ENCODE results near the gene COBL.
"Not testable (repeated sequence)": the region's sequence is repeated elsewhere in the genome, so short reads cannot be mapped to it uniquely, and the experiment has no call there.

The COBL gene

DNA sequence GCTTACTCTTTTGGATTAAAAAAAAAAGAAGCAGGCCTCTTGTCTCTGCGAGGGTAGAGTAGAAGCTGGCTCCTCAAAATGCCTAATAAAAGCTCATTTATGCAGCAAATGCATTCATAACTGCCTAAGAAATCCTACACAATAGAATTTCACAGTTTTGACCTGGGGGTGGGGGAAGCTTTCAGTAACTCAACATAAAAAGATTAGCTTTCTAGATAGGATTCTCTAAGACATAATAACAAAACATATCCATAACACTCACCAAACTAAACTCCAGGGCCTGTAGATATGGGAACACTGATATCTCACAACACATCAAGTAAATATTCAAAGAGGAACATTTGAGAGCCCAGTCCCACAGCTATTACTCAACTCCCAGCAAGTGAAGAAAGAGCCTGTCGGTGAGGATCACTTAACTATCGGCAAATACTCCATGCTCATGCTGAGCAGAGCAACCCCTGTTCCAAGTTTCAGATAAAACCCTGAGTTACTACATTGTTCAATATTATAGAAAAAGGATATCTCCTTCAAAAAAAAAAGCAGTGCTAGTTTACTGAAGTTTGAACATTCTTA, 88.1 kb downstream of the COBL start:
- DNase-seq: no peak

DNA sequence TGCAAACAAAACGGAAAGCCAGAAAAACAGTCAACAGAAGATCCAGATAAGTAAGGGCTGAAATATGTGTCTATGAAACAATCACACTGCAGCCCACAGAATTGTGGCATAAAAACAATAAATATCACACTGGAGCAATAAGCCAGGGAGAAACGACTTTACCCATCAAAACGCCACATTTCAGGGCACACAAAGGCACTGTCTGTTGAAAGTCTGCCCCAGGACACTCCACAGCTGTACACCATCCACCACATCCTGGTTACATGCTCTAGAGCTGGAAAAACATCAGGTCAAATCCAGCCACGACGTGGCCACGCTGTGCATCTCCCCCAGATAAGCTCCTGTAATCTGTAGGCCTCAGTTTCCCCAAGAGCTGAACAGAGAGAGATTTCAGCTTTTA, 88.7 kb downstream of the COBL start:
- DNase-seq: no peak

DNA sequence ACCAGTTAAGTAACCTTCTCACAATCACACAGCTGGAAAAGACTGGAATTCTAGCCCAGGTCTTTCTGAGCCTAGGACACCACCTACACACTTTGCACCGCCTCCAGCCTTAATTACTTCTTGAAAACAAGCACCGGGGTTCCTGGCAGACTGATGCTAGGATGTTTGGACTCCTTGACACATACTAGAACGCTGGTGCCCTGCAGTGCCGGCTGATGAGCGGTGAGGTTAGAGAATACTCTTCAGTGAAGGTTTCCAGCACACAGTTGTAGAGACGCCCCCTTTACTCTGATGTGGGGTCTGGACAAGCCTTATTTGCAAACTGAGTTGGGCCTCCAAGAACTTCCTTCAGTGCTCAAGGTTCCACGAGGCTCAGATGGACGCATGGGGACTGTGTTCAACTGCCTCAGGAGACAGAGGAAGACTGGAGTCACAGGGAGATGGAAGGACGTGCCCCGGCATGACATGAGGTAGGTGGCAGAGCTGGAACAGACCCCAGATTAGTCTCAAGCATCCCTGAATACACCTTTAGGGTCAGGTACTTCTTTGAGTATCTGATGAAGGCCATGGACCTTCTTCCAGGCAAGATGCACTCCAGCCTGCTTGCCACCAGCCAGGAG, 89.6 kb downstream of the COBL start:
- no peak for DNase-seq

DNA sequence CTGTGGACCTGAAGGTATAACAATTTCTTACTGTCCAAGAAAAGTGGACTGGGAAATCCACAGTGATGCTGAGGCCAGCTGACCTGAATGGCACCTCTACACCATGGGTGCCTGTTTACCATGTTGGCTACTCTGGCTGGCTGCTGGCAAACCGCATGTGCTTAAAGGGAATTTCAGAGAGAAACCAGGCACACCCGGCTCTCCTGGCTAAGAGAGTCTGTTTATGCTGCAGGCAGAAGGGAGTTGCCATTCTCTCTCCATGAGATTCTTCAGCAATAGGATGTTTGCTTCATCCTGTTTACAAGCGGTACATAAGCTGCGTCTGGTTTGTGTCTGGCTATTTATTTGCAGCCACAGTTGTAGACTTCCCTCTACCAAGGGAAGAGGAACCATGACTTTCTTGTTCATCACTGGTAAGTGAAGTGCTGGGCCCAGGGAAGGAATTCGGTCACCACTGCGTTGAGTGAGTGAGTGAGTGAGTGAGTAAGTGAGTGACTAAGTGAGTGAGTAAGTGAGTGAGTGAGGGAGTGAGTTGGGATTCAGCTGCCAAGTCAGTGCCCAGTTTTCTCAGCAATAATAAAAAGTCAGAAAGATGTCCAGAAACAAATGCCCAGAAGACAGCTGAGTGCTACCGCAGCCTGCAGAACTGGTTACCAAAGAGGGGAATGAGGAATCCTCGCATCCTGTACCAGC, 90.4 kb downstream of the COBL start:
- no peak for DNase-seq

DNA sequence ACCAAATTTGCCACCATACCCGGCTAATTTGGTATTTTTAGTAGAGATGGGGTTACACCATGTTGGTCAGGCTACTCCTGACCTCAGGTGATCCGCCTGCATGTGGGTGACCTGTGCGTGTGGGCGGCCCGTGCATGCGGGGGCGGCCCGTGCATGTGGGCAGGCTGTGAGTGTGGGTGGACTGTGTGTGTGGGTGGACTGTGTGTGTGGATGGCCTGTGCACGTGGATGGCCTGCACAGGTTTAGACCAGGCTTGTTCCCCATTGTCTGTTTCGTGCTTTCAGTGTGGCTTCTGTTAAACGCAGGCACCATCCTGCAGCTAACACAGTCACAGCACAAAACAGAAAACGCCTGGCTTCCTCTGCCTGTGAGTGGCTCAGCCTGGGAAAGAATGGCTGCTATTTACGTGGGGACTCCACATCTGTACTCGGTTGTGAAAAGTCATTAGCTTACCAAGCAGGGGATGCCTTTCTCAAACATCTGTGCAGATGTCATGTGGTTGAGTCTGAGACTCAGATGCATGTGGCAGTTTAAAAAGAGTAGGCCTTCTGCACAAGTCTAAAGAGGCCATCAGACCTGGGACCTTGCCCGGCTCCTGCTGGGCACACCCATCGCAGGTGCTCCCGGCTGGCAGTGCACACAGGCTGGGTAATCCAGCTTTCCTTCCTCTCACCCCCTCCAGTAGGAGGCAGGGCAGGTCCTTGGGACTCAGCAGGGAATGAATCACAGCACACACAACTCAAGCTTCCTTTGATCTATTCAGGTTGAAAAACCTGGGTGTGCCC, 91.6 kb downstream of the COBL start:
- no peak for DNase-seq

DNA sequence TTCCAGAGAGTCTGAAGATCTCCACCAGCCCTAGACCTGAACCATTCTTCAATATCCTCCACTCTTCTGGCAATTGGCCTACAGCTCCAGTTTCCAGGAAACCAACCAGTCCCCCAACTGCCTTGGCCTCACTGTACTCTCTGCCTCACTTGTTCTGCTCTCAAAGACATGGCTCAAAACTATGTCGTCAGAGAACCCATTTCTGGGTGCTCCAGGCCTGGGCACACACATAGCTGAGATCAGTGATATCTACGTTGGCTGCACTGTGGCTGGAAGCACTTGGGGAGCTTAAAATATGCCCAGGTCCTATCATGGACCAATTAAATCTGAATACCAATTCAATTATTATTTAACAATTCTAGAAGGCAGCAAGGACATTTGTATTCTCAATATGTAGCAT, 93.1 kb downstream of the COBL start:
- no peak for DNase-seq

DNA sequence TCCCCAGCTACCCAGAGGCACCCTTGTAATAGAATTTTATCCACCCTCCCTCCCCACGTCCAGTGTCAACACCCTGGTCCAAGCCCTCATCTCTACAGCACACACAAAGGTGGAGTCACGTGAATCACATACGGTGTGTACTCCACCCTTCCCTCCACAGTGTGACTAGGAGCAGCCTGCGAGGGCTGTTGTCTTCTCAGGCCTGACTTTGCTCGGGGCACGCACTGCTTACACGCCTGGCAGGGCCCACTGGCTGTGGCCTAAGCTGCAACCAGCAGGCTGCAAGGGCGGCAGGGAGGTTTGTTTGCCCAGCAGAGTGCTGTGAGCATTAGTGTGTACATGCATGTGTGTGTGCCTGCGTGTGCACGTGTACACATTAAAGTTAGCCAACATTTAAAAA, 93.7 kb downstream of the COBL start:
- DNase-seq: no peak

DNA sequence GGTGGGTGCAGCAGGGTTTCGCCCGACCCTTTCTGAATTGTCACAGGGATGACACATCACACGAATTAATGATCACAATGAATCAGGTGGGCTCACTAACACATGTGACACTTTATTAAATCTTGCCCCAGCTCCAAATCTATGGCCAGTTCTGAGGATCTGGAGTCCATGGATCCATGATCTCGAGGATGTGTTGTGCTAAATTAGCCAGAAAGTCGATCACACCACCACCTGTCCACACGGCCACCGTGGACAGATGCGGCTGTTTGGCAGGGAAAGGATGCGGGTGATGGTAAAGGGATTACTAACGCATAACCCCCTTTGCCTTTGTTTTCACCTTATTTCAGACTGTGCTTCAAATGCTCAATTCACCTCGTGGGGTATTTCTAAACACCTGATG, 96.4 kb downstream of the COBL start:
- no peak for DNase-seq

DNA sequence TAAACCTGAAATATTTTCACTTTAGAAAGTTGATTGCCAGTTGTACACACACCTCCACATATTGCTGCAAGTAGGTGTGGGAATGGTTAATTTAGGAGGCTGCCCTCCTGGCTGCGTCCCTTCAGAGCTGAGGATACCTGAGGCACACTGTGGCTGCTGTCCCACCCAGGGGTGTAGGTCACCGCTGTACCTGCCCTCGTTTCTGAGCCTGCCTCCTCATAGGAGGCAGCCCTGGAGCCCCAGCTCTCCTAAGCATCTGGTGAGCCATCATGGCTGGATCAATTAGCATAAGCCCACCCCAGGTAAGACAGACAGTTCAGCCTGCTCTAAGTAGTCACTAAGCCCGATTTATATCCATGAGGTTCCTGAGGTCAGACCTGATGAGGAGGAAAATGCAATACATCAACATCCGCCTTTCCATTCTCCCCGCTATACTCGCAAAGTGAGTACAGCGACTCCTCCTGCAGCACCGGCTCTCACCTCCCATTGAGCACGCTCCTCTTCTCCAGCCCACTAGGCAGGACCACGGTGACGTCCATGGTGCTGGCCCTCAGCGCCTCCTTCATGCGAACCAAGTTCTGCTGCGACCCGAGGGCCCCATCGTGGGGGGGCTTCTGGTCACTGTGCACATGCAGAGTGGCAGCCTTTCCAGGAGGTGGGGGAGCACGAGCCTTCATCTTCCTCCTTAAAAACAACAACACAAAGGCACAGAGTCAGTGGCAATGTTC, 97.2 kb downstream of the COBL start:
- no peak for DNase-seq

DNA sequence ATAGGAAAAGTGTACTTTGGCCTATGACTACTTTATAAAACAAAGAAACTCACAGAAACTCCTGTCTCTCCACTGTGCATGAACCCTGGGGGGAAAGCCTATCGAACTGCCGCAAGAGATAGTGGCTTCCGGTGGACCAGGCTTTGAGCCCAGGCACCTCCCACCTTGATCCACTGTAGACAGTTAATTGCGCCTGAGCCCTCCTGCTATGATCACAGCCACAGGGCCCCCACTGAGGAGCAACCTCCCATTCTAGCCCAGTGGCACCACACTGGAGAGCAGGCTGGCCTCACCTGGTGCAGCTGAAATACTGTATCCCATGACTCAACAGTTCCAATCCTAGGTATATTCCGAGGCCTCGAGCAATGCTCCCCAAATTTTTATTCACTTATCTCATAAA, 98.8 kb downstream of the COBL start:
- no peak for DNase-seq

DNA sequence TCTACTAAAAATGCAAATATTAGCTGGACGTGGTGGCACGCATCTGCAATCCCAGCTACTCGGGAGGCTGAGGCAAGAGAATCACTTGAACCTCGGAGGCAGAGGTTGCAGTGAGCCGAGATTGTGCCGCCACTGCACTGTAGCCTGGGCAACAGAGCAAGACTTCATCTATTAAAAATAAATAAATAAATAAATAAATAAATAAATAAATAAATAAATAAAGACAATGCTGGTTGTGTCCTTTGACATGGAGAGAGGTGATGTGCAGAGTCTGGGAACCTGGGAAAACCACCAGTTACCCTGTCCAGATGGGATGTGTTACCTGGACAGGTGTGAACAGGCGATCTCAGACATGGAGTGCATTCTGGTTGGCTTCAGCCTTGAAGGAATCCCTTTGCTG, 102.5 kb downstream of the COBL start:
- no peak for DNase-seq

DNA sequence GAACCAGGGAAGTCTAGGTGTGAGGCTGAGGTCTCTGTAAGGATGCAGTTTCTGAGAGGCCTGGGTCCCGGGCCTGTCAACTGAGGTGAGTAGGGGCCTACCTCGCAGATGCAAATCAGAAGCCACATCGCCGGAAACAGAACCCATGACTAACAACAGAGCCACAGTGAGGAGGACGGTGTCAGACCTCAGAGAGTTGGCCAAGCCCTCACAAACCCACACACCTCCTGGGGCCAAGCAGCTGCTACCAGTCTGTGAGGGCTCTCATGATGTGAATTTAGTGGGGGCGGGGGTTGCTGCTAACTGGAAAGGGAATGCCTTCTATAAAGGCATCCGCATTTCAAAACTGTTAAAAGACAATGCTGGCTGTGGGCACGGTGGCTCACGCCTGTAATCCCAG, 103.0 kb downstream of the COBL start:
- no peak for DNase-seq

DNA sequence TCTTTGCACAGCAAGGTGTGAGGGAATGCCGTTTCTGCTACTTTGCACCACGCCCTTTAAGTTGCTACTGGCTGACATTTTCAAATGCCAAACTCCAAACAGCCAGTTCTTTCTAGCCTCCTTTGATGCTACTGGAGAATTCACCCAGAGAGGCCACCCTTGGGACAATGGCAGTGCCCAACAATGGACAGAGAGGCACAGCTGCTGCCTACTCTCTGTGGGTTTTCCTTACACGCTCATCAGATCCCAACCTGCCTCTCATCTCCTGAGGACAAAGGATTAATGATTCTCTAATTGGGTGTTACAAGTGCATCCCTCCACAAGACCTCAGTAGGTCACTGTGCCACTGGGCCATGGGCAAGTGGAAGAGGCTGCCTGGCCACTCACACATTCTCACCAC, 105.8 kb downstream of the COBL start:
- DNase-seq: no peak

DNA sequence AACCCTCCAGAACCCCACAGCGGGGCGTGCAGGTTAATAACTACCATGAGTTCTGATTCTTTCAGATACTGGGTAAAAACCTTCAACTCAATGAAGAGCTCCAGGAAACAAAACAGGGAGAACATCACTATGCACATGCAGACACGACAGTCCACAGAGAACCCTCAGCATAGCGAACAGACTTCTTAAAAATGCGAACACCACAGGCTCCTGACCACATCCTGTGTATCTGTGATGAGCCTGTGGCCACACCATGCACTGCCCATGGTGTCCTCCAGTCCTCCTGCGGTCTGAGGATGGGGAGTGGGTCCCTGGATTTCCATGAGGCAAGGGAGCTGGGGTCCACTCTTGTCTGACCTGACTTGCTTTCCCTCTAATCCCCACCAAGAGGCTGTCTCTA, 107.2 kb downstream of the COBL start:
- no peak for DNase-seq

DNA sequence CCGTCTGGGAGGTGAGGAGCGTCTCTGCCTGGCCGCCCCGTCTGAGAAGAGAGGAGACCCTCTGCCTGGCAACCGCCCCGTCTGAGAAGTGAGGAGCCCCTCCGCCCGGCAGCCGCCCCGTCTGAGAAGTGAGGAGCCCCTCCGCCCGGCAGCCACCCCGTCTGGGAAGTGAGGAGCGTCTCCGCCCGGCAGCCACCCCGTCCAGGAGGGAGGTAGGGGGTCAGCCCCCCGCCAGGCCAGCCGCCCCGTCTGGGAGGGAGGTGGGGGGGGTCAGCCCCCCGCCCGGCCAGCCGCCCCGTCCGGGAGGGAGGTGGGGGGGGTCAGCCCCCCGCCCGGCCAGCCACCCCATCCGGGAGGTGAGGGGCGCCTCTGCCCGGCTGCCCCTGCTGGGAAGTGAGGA, 108.5 kb downstream of the COBL start:
- DNase-seq: not testable (repeated sequence)

DNA sequence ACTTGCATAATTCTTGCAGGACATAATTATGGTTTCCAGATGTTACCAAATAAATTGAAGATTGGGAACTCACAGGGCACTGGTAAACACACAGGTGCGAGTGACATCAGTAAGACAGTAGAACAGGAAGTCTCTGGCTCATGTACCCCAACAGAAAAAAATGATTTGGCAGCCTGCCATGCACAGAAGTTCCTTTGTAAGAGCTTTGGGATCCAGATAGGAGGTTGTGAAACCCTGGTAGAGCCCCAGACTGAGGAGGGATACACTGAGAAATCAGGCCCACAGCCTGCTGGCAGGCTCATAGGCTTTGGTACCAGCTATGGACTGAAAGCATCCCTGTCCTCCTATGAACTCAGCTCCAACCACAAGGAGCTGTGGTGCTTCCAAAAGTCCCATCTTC, 118.0 kb downstream of the COBL start:
- DNase-seq: no peak

DNA sequence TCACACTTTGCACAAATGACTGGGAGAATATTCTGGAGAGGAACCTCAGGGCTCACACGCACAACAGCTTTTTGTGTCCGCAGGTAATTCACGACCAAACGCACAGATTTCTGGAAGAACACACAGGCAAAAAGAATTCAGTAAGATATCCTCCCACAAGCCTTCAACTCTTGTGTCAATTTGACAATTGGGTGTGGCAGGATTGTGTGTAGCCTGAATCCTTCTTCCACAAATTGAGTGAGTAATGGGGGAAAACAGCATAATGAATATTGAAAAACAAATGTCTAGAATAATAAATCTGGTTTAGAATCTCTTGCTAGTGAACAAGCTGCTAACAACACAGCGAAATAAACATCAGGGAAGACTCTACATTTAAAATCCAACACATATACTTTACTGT, 125.6 kb downstream of the COBL start:
- no peak for DNase-seq

DNA sequence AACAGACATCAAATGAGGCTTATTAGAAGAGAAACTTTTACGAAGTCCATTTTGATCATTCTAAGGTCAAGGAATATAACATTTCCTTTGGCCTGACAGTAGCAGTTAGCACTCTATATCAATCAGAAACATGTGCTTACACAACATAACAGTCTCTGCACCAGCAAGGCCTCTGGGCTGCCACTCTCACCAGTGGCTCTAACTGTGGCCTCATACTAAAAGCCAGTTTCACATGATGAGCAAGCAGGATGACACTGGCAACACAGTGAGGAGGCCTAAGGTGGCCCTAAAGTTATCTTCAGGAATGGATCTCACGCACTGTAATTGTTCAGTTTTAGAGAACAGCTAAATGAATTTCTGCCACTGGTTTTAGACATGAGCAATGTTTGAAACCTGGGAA, 126.8 kb downstream of the COBL start:
- DNase-seq: no peak

DNA sequence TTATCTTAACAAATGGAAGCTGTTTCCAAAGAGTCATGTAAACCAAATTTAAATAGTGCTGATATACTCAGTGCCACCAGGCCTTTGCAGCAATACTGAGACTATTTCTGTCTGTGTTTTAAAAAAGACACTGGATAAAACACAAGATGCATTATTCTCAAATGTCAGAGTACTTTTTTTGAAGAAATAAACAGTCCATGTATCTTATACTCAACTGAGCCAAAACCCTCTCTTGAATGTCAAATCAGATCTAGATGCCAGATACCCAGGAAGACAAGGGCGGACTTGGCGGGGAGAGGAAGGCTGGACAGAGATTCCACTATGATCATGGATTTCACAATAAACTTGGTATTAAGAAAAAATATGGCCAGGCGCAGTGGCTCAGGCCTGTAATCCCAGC, 127.6 kb downstream of the COBL start:
- DNase-seq: no peak

DNA sequence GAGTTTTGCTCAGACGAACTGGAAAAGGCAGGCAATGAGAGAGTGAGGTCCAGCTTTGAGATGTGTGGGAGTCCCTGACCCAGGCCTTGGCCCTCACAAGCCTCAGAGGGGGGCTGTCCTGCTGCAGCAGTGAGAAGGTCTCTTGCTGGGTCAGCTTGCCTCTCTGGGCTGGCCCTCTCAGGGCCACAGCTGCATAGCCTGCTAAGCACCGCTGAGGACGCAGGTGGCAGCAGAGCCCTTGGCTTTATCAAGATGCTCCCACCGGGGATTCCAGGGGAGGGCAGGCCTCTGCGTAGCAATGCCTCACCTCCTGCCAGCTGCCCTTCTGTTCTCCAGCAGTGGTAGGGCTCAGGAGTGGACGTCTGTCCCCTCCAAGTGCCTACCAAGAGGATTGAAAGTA, 128.7 kb downstream of the COBL start:
- no peak for DNase-seq

DNA sequence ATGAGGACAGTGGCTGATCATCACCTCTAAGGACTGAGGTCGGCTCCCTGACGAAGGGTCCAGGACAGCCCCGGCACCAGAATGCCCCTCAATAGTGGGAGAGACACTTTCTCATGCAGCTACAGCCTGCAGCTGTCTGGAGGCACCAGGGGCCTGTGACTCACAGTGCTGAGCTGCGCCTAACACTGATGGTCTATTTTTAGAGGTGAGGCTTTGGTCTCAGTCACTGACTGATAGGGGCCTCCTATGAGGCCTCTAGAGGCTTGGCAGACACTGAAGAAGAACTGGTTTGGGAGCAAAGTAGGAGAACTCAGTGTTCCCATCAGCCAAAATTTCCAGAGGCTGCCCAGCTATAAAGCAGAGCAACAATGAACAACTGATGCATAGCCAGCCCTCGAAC, 130.1 kb downstream of the COBL start:
- peak; percentile 37 for DNase-seq

DNA sequence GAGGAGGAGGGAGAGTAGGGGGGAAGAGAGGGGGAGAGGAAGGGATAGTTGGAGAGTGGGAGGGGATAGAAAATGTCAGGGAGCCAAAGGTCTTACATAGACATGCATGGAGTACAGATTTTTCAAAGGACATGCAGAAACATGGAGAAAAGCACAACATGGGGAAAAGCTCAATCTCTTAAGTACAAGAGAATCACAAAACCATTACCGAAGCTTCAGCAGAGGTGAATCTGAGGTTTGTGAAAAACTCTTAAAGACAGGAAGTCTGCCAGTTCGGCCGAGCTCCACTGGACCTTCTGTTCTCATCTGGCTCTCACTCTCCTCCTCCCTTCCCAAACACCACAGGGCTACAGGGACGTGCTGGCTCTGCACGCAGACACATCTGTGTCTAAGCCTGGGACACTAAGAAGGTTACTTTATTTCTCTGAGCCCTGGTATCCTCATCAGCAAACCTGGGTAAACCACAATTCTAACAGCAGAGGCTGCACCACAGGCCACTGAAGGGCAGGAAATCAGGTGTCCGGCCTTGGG, 133.9 kb downstream of the COBL start:
- peak; percentile 32 for DNase-seq

DNA sequence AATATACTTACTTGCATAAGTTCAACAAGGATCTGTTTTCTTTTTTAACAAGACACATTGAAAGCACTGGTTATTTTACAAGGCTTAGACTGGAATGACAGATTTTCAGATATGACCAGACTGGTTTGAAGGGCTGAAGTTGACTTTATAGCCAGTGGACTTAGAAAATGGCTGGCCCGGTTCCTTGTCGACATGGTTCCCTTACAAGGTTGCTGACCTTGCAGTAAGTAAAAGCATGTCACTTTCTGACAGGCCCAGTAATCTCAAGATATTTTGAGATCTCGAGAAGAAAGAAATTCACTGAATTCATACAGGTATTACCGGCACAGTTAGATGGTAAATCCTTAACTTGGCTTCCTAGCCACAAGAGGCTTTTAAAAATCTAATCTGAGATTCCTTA, 136.5 kb downstream of the COBL start:
- DNase-seq: no peak

Measured in femur (tissue), 1 donor.